ENCODE results near the gene XRCC5.

GRCh38 chr2:216144857-216145256 is 35.7 kb downstream of the XRCC5 start:
- TF ChIP-seq CTCF (IDR thresholded peaks at IDR 0.05; ENCODE audit: extremely low read depth in 1 of 2, insufficient read depth in 1 of 2, low read depth in 1 of 2, low read length in 2 of 2) (no peak), EZH2 (IDR thresholded peaks at IDR 0.05; ENCODE audit: borderline replicate concordance, low read depth, low read length, severe bottlenecking) (no peak), POLR2A (IDR thresholded peaks at IDR 0.05; ENCODE audit: low read depth, low read length) (no peak), POLR2AphosphoS5 (IDR thresholded peaks at IDR 0.05; ENCODE audit: insufficient read depth, low read depth, low read length) (no peak), GATA2 (IDR thresholded peaks at IDR 0.05; ENCODE audit: insufficient read depth, insufficient read length, low read depth, low read length) (no peak), MAX (IDR thresholded peaks at IDR 0.05; ENCODE audit: insufficient read depth, insufficient read length) (no peak), JUN (IDR thresholded peaks at IDR 0.05; ENCODE audit: borderline replicate concordance, insufficient read depth, insufficient read length, low read depth) (no peak), FOS (IDR thresholded peaks at IDR 0.05; ENCODE audit: borderline replicate concordance, insufficient read depth, low read length) (no peak), MYC (IDR thresholded peaks at IDR 0.05; ENCODE audit: low read depth, low read length) (no peak)

Measured in endothelial cell of umbilical vein (primary cell).